Endothelial cell (in vitro differentiated cells): ENCODE measurements around the gene NMNAT2. TPM values are rescaled to one million over a fixed set of nuclear protein-coding genes. Genes with fewer than 3 reads are reported as not detected.

Experiments used
- DNase-seq: peaks from one replicate; pipeline ENCODE4 v3.0.0; 2021; ENCODE audit warnings: low spot score
- H3K27ac Mint-ChIP-seq: one replicate; pipeline ENCODE4 v1.8.0; 2021; ENCODE audit warnings: mixed read lengths, inconsistent platforms; ENCODE audit not compliant: unreplicated experiment
- H3K27me3 Mint-ChIP-seq: one replicate; pipeline ENCODE4 v1.8.0; 2021; ENCODE audit warnings: mild to moderate bottlenecking, moderate library complexity, mixed read lengths, inconsistent platforms; ENCODE audit not compliant: unreplicated experiment
- H3K36me3 Mint-ChIP-seq: one replicate; pipeline ENCODE4 v1.8.0; 2021; ENCODE audit warnings: mild to moderate bottlenecking, low read depth, mixed read lengths, inconsistent platforms; ENCODE audit not compliant: unreplicated experiment
- H3K4me1 Mint-ChIP-seq: one replicate; pipeline ENCODE4 v1.8.0; 2021; ENCODE audit warnings: mild to moderate bottlenecking, mixed read lengths, inconsistent platforms; ENCODE audit not compliant: unreplicated experiment
- H3K4me3 Mint-ChIP-seq: one replicate; pipeline ENCODE4 v1.8.0; 2021; ENCODE audit warnings: mild to moderate bottlenecking, mixed read lengths, inconsistent platforms; ENCODE audit not compliant: unreplicated experiment
- H3K9me3 Mint-ChIP-seq: one replicate; pipeline ENCODE4 v1.8.0; 2021; ENCODE audit warnings: mixed read lengths, inconsistent platforms; ENCODE audit not compliant: unreplicated experiment
- CTCF ChIP-seq: fragments of 200-600 bp; sonication (generic); IDR thresholded peaks from one replicate; pipeline ENCODE4 v1.5.0; 2021; ENCODE audit warnings: antibody characterized with exemption; ENCODE audit not compliant: unreplicated experiment
- total RNA-seq: library from RNA; stranded (reverse); fragmentation: NEBNext Ultra II Directional; extraction: Animal tissue kit (Norgen Biotek cat#: 25700); gene quantifications from one replicate; pipeline ENCODE4 v1.2.1, GENCODE V29; 2021; ENCODE audit not compliant: unreplicated experiment

NMNAT2 gene
- total RNA-seq, 1 donor from 2014 or later: 1.7 TPM

GRCh38 chr1:183223467-183223866 lies 194.7 kb downstream of the NMNAT2 start:
- peaks cover 31% of the 10 kb centered on the region for H3K4me1 Mint-ChIP-seq
- DNase-seq: no peak
- no peak overlapping the region for H3K27ac Mint-ChIP-seq
- no peaks in the 10 kb centered on the region for H3K9me3 Mint-ChIP-seq
- no peaks in the 10 kb centered on the region for H3K36me3 Mint-ChIP-seq
- peaks cover 1% of the 10 kb centered on the region for H3K27me3 Mint-ChIP-seq
- TF ChIP-seq CTCF: no peak
- no peak overlapping the region for H3K4me3 Mint-ChIP-seq

DNA sequence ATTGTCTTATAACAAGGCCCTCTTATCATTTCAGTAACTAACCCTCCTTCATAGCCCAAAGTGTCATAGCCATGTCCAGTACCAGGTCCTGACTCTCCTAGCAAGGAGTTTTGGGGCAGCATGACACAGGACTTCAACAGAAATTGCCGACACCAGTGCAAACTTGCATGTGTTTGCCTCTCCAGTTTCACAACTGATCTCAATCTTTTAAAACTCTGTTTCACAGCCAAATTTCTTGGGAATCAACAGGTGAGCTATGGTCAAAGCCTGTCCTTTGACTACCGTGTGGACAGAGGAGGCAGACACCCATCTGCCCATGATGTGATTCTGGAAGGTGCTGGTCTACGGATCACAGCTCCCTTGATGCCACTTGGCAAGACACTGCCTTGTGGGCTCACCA lies 195.3 kb downstream of the NMNAT2 start:
- Mint-ChIP-seq H3K4me1 (peaks cover 36% of the 10 kb centered on the region), H3K4me3 (no peak overlapping the region), H3K27me3 (peaks cover 1% of the 10 kb centered on the region), H3K36me3 (no peaks in the 10 kb centered on the region), H3K27ac (no peak overlapping the region), H3K9me3 (no peaks in the 10 kb centered on the region)
- TF ChIP-seq CTCF: no peak
- DNase-seq: no peak

DNA sequence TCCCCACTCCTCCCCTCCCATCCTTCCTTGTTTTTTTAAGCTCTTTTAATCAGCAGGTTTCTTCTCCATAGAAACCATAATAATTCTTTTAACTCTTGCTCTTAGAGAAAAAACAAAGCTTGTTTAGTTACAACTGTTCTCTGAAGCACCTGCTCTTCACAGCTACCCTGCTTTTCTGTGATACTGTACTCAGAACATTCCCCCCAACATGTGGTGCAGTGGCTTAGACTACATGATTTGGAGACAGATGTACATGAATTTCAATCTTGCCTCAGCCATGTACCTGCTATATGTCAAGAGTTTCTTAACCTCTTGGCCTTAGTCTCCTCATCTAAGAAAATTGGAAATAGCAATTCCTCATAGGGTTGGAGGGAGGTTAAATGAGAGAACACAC lies 198.6 kb downstream of the NMNAT2 start:
- H3K27me3 Mint-ChIP-seq: peaks cover 3% of the 10 kb centered on the region
- no peaks in the 10 kb centered on the region for H3K9me3 Mint-ChIP-seq
- TF ChIP-seq CTCF: no peak
- H3K27ac Mint-ChIP-seq: no peak overlapping the region
- H3K4me3 Mint-ChIP-seq: no peak overlapping the region
- H3K36me3 Mint-ChIP-seq: no peaks in the 10 kb centered on the region
- no peak for DNase-seq
- H3K4me1 Mint-ChIP-seq: peaks cover 31% of the 10 kb centered on the region

DNA sequence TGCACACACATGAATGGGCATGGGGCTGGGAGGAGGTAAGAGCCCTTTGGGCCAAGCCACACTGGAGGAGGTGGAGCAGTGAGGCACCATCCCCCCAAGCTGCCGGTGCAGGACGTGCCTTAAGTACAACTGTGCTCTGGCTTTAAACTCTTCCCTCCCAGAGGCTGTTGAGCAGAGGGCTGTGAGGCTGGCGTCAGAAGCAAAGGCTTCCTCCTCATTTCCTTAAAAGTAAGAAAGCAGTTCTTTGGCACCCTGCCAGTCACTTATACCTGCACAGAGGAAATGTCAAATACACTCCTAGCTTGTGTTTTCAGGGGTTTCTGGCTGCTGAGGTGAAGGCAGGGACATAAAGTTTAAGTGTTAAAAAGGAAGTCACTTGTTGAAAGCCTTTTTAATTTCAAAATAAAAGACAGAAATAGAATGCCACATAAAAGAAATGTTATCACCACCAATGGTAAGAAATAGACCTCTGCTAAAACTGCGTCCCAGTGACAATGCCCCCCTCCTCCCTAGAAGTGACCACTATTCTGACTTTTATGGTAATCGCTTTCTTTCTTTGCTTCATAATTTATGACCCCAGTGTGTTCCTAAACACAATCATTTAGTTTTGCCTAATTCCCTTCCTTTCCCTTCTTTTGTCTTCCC lies 199.1 kb downstream of the NMNAT2 start:
- no peak overlapping the region for H3K4me3 Mint-ChIP-seq
- DNase-seq: peak; percentile 40
- no peak for TF ChIP-seq CTCF
- H3K4me1 Mint-ChIP-seq: peaks cover 31% of the 10 kb centered on the region
- no peaks in the 10 kb centered on the region for H3K9me3 Mint-ChIP-seq
- peaks cover 3% of the 10 kb centered on the region for H3K27me3 Mint-ChIP-seq
- no peak overlapping the region for H3K27ac Mint-ChIP-seq
- H3K36me3 Mint-ChIP-seq: no peaks in the 10 kb centered on the region

DNA sequence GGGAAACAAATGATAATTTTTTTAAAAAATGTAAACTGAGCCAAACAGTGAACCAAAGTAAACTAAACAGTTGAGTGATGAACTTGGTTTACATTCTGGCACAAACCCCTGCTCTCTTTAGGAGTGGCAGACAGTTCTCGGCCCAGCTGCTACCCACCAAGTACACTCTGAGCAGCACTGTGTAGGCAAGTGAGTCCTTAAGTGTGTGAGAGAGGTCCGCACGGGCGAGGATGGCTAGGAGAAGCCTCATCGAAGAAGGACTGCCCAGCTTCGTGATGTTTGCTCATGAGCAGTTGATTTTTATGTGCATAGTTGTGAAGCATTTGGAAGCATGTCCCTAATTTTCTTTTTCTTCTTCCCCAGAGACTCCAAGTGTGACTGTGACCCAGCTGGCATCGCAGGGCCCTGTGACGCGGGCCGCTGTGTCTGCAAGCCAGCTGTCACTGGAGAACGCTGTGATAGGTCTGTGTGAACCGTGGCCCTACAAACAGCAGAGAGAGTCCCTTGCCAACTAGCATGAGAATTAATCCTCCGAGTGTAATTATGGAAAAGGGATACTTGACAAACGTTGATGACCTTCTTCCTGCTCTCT lies 200.1 kb downstream of the NMNAT2 start:
- Mint-ChIP-seq H3K27ac (no peak overlapping the region), H3K4me1 (peaks cover 31% of the 10 kb centered on the region), H3K4me3 (no peak overlapping the region), H3K36me3 (no peaks in the 10 kb centered on the region), H3K9me3 (no peaks in the 10 kb centered on the region), H3K27me3 (peaks cover 3% of the 10 kb centered on the region)
- DNase-seq: no peak
- TF ChIP-seq CTCF: no peak
